MCF 10A (cell line): ENCODE data around the gene PARD3. TPM values are rescaled to one million over a fixed set of nuclear protein-coding genes. Genes with fewer than 3 reads are reported as not detected.

Experiments used
- BruUV-seq: library from RNA; stranded (reverse); fragments of 400-500 nt; replicated peaks from 2 replicates; lab custom pipeline; 2021; lab: Mats Ljungman, UMichigan
- CTCF ChIA-PET: fragments of 300-600 bp; sonication (Branson Sonifier 250); formaldehyde crosslinking; extraction: SDS; loops from one replicate; lab custom pipeline; 2021; ENCODE audit warnings: antibody characterized with exemption, inconsistent platforms; lab: Yijun Ruan, JAX
- POLR2A ChIA-PET: fragments of 300-600, 350-650 bp; sonication (Branson Sonifier 250); formaldehyde crosslinking; extraction: SDS; loops from one replicate; lab custom pipeline; 2020; ENCODE audit warnings: antibody characterized with exemption, inconsistent platforms; lab: Yijun Ruan, JAX
- DNase-seq: peaks from one replicate; pipeline ENCODE4 v3.0.0-alpha.2; 2018; ENCODE audit not compliant: unreplicated experiment
- H3K27ac Mint-ChIP-seq: one replicate; pipeline ENCODE4 v1.8.0; 2022; ENCODE audit warnings: mild to moderate bottlenecking, low read depth, mixed read lengths; ENCODE audit not compliant: unreplicated experiment
- H3K27me3 Mint-ChIP-seq: one replicate; pipeline ENCODE4 v1.8.0; 2022; ENCODE audit warnings: mixed read lengths; ENCODE audit not compliant: insufficient read depth, unreplicated experiment
- H3K36me3 Mint-ChIP-seq: one replicate; pipeline ENCODE4 v1.8.0; 2022; ENCODE audit warnings: mild to moderate bottlenecking, moderate library complexity, mixed read lengths; ENCODE audit not compliant: insufficient read depth, unreplicated experiment
- H3K4me1 Mint-ChIP-seq: one replicate; pipeline ENCODE4 v1.8.0; 2022; ENCODE audit warnings: mixed read lengths; ENCODE audit not compliant: insufficient read depth, unreplicated experiment
- H3K4me3 Mint-ChIP-seq: one replicate; pipeline ENCODE4 v1.8.0; 2022; ENCODE audit warnings: mild to moderate bottlenecking, moderate library complexity, mixed read lengths; ENCODE audit not compliant: unreplicated experiment
- H3K9me3 Mint-ChIP-seq: one replicate; pipeline ENCODE4 v1.8.0; 2022; ENCODE audit warnings: mixed read lengths; ENCODE audit not compliant: unreplicated experiment
- CTCF ChIP-seq: fragments of 200-600 bp; IDR thresholded peaks from one replicate; pipeline ENCODE4 v1.8.0; 2022; ENCODE audit warnings: antibody characterized with exemption, mild to moderate bottlenecking; ENCODE audit not compliant: unreplicated experiment
- intact Hi-C: fragments of 100-400 bp; cut with micrococcal nuclease; formaldehyde crosslinking; loops from 2 replicates; pipeline ENCODE4 v1.14.1; 2022
- total RNA-seq: library from RNA; stranded (reverse); gene quantifications from 2 replicates; pipeline ENCODE4 v1.2.3, GENCODE V29; 2022

Gene PARD3
- total RNA-seq, 1 experiment from 2014 or later: 70.0 TPM

GRCh38 chr10:34814223-34814912, 728 bp downstream of the PARD3 start:
- peak; percentile 33 for DNase-seq
- Mint-ChIP-seq H3K36me3 (peaks cover 5% of the 10 kb centered on the region), H3K4me1 (peaks cover 37% of the 10 kb centered on the region), H3K4me3 (peak overlapping the region; percentile 83), H3K9me3 (no peaks in the 10 kb centered on the region), H3K27ac (peak overlapping the region; percentile 75), H3K27me3 (no peaks in the 10 kb centered on the region)
- CTCF ChIA-PET: interaction anchor here (0.7 kb wide), 1 partner anchor 181 kb away, joined by 3 read pairs; no protein-coding TSS in a partner anchor
- intact Hi-C loops: loop anchor here (2.0 to 5.0 kb wide), 3 partner anchors 92 to 147 kb away; no protein-coding TSS in a partner anchor
- POLR2A ChIA-PET: interaction anchor here (0.7 to 2.2 kb wide), 8 partner anchors 12 to 102 kb away, joined by 3 to 8 read pairs (median 4); no protein-coding TSS in a partner anchor
- no TSS peak for BruUV-seq
- no peak for TF ChIP-seq CTCF

- ChIA-PET POLR2A (interaction anchor here (0.7 to 2.2 kb wide), 9 partner anchors 11 to 103 kb away, joined by 3 to 8 read pairs (median 3); no protein-coding TSS in a partner anchor), CTCF (interaction anchor here (0.6 to 1.0 kb wide), 3 partner anchors 9 to 182 kb away, joined by 3 read pairs; no protein-coding TSS in a partner anchor)
- Mint-ChIP-seq H3K36me3 (peaks cover 5% of the 10 kb centered on the region), H3K4me1 (peaks cover 43% of the 10 kb centered on the region), H3K9me3 (no peaks in the 10 kb centered on the region), H3K27ac (peak overlapping the region; percentile 75), H3K4me3 (peak overlapping the region; percentile 83), H3K27me3 (no peaks in the 10 kb centered on the region)
- peak; percentile 19 for DNase-seq
- TF ChIP-seq CTCF: no peak
- intact Hi-C loops: loop anchor here (2.0 to 5.0 kb wide), 3 partner anchors 91 to 146 kb away; no protein-coding TSS in a partner anchor
- BruUV-seq: no TSS peak
Measured at GRCh38 chr10:34813626-34814222, 1.4 kb downstream of the PARD3 start.

GRCh38 chr10:34812771-34813170, 2.3 kb downstream of the PARD3 start:
- Mint-ChIP-seq H3K4me3 (peak overlapping the region; percentile 83), H3K27ac (no peak overlapping the region), H3K9me3 (no peaks in the 10 kb centered on the region), H3K36me3 (peaks cover 5% of the 10 kb centered on the region), H3K27me3 (no peaks in the 10 kb centered on the region), H3K4me1 (peaks cover 46% of the 10 kb centered on the region)
- intact Hi-C loops: loop anchor here (5.0 kb wide), 2 partner anchors 145 kb away; no protein-coding TSS in a partner anchor
- TF ChIP-seq CTCF: no peak
- no peak for DNase-seq
- POLR2A ChIA-PET: interaction anchor here (0.6 to 2.2 kb wide), 4 partner anchors 9 to 104 kb away, joined by 3 to 8 read pairs (median 4); no protein-coding TSS in a partner anchor
- no TSS peak for BruUV-seq
- CTCF ChIA-PET: interaction anchor here (0.7 to 1.0 kb wide), 2 partner anchors 35 to 70 kb away, joined by 3 read pairs; no protein-coding TSS in a partner anchor
